Left ventricle myocardium inferior (tissue), 1 donor: ENCODE results near the gene ARMH2. TPM values are rescaled to one million over a fixed set of nuclear protein-coding genes. Genes with fewer than 3 reads are reported as not detected.

Experiments used
- DNase-seq: peaks from one replicate; pipeline ENCODE4 v3.0.0-alpha.2; 2020
- H3K27ac ChIP-seq: fragments of 200-600 bp; replicated peaks from 2 replicates; pipeline ENCODE4 v1.8.0; 2021
- H3K27me3 ChIP-seq: fragments of 200-600 bp; 2 replicates; pipeline ENCODE4 v1.8.0; 2021; ENCODE audit warnings: low read depth
- H3K36me3 ChIP-seq: fragments of 200-600 bp; 2 replicates; pipeline ENCODE4 v1.8.0; 2021
- H3K4me1 ChIP-seq: fragments of 200-600 bp; 2 replicates; pipeline ENCODE4 v1.8.0; 2021
- H3K4me3 ChIP-seq: fragments of 200-600 bp; 2 replicates; pipeline ENCODE4 v1.8.0; 2021; ENCODE audit warnings: mild to moderate bottlenecking, moderate library complexity
- H3K9me3 ChIP-seq: fragments of 200-600 bp; replicated peaks from 2 replicates; pipeline ENCODE4 v1.8.0; 2021
- CTCF ChIP-seq: fragments of 200-600 bp; IDR thresholded peaks from 2 replicates; pipeline ENCODE4 v1.8.0; 2021; ENCODE audit warnings: antibody characterized with exemption, mild to moderate bottlenecking, borderline replicate concordance
- intact Hi-C: fragments of 100-400 bp; cut with micrococcal nuclease; formaldehyde crosslinking; loops from one replicate; pipeline ENCODE4 v1.11.0; 2022
- total RNA-seq: library from RNA; stranded (reverse); fragmentation: NEBNext Ultra II Directional; extraction: Animal tissue kit (Norgen Biotek cat#: 25700); gene quantifications from one replicate; pipeline ENCODE4 v1.2.1, GENCODE V29; 2021
- donor health status: DM: no; HTN: yes; CAD: no; lungs with severe emphysema.

Gene ARMH2
- total RNA-seq, 1 donor from 2014 or later: not detected

DNA sequence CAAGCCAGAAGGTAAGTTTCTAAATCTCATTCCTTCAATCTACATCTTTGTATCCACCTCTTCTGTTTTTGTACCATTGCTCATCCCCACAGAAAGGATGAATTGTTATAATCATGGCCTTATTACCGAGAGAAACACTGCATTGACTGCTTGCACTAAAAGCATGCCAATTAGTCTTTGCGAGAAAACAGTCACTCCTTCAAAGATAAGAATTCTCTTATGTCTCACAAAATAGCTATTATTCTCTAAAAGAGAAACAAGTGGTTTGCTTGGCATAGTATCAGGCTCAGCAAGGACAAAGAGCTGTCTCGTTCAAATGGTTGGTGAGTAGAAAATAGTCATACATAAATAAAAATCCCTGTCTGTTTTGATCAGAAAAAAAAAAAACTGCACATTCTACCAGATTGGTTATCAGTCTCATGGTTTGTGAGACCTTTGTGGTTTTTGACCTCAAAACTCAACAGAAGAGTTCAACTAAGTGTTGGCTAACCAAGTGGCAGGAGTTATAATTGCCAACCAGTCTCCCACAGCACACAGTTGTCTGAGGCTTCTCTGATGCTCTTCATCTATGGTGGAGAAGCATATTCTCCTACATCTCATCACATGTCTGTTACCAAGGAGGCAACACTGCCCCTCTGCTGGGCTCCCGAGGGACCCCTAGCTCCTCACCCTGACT, 35.1 kb upstream of the ARMH2 start:
- Histone ChIP-seq H3K36me3 (no peaks in the 10 kb centered on the region), H3K27me3 (no peaks in the 10 kb centered on the region), H3K4me1 (peaks cover 19% of the 10 kb centered on the region), H3K27ac (no peak overlapping the region), H3K9me3 (no peaks in the 10 kb centered on the region), H3K4me3 (no peak overlapping the region)
- intact Hi-C loops: no loop called here
- TF ChIP-seq CTCF: no peak
- DNase-seq: no peak

DNA sequence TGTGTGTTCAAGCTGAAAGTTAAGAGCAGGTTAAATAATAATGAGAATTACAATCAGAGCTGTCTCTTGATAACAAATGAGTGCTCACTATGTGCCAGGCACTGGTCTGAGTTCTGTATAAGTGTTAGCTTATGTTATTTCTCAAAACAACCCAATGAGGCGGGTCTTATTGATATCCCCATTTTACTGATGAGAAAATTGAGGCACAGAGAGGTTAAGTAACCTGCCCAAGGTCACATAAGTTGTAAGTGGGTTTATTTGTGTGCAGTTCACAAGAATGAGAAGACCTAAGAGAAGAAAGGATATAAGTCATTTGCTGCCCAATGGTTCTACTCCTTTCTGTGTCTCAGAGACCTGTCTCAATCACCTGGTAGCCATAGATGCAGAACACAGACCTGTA, 34.1 kb upstream of the ARMH2 start:
- no peak for DNase-seq
- TF ChIP-seq CTCF: no peak
- peaks cover 2% of the 10 kb centered on the region for H3K36me3 ChIP-seq
- no peaks in the 10 kb centered on the region for H3K9me3 ChIP-seq
- H3K4me3 ChIP-seq: no peak overlapping the region
- intact Hi-C loops: no loop called here
- H3K27me3 ChIP-seq: no peaks in the 10 kb centered on the region
- no peak overlapping the region for H3K27ac ChIP-seq
- peaks cover 19% of the 10 kb centered on the region for H3K4me1 ChIP-seq

- Histone ChIP-seq H3K36me3 (peaks cover 5% of the 10 kb centered on the region), H3K27ac (no peak overlapping the region), H3K9me3 (no peaks in the 10 kb centered on the region), H3K4me3 (no peak overlapping the region), H3K27me3 (no peaks in the 10 kb centered on the region), H3K4me1 (peaks cover 18% of the 10 kb centered on the region)
- intact Hi-C loops: no loop called here
- no peak for TF ChIP-seq CTCF
- DNase-seq: no peak
Measured at GRCh38 chr6:24831771-24832716, 33.3 kb upstream of the ARMH2 start.

- intact Hi-C loops: no loop called here
- H3K27me3 ChIP-seq: no peaks in the 10 kb centered on the region
- no peak for DNase-seq
- H3K36me3 ChIP-seq: peaks cover 12% of the 10 kb centered on the region
- TF ChIP-seq CTCF: no peak
- H3K9me3 ChIP-seq: no peaks in the 10 kb centered on the region
- no peak overlapping the region for H3K4me3 ChIP-seq
- no peak overlapping the region for H3K27ac ChIP-seq
- no peaks in the 10 kb centered on the region for H3K4me1 ChIP-seq
Measured at GRCh38 chr6:24829657-24830056, 30.9 kb upstream of the ARMH2 start.

DNA sequence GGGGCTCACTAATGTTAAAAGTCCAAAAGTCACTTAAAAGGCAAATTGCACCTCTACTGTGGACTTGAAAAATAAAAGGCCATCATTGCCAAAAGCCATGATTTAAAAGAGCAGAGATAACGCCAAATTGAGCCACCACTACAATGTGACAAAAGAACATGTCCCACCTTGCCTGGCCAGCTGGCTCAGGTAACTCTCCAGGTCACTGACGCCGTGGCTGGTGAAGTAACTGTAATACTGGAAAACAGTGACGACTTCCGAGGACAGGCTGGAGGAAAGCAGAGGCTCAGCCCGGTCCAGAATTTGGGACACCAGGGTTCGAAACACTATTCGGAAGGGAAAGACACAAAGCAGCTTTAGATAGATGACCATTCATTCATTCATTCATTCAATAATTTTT, 29.3 kb upstream of the ARMH2 start:
- Histone ChIP-seq H3K9me3 (no peaks in the 10 kb centered on the region), H3K27ac (no peak overlapping the region), H3K4me3 (no peak overlapping the region), H3K4me1 (no peaks in the 10 kb centered on the region), H3K36me3 (peaks cover 24% of the 10 kb centered on the region), H3K27me3 (no peaks in the 10 kb centered on the region)
- intact Hi-C loops: no loop called here
- TF ChIP-seq CTCF: no peak
- DNase-seq: no peak
